GM19025 (cell line): Measurements from ENCODE around the gene NKX2-3.

ENCODE experiments used
- ATAC-seq: cut with Tn5 transposase; IDR thresholded peaks from one replicate; pipeline ENCODE4 v1.9.1; 2021; ENCODE audit warnings: mild to moderate bottlenecking, low read depth, moderate library complexity; ENCODE audit not compliant: unreplicated experiment

Gene NKX2-3

DNA sequence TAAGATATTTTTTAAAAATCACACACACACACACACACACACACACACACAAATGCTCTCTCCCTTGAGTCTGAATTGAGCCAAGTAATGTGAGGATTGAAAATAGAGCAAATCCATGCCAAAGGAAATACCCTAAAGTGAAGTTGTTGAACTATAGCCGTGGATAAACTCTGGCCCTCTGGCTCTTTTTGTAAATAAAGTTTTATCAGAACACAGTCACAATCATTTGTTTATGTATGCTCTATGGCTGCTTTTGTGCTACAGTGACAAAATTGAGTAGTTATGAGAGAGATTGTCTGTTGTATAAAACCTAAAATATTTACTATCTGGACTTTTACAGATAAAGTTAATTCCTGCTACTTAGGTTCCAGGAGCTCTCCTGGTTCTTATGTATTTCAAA is 39.1 kb downstream of the NKX2-3 start:
- ATAC-seq, result no peak

DNA sequence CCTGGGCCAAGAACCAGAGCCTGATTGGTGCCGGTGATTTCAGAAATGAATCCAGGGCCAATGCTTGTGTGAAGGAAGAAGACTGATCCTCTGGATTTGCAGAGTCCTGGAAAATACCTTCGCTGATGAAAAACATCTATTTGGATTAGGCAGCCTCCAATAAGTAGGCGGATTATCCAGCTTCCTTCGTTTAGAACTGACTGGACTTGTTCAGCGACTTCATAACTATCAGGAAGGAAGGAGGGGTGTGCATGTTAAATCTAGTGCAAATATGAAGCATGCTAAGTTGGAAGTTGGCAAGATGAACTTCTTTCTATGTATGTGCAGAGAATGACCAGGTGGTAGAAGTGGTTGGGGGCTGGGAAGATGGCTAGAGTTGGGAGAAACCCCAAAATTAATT is 41.0 kb downstream of the NKX2-3 start:
- ATAC-seq, result no peak

- no peak for ATAC-seq
These were observed 47.2 kb downstream of the NKX2-3 start for GRCh38 chr10:99579971-99580370.

DNA sequence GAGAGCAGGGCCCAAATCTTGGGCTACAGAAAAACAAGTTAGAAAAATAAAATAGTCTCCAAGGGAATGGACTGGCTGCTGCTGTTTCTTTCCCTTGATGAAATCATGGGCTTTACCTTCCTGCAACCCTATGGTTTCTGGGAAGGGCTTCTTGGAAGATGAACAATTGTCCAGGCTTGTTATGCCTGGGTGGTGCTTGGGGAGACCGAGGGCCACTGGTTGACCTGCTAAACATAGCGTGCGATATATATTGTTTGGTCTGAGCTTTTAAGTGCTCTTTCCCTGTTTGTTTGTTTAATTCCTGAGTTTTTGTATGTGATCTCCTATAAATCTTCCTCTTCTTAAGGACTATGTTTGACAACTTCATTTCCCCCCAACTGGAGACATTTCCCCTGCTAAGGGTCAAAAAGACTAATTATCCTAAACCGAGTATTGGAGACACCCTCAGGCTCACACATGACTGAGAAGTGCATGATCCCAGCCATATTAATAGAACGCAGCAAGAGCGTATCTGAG is 49.6 kb downstream of the NKX2-3 start:
- ATAC-seq, result no peak

GRCh38 chr10:99583687-99584086 is 50.9 kb downstream of the NKX2-3 start:
- no peak for ATAC-seq
